HepG2 (cell line): Measurements from ENCODE around the gene AGPAT3. TPM values are rescaled to one million over a fixed set of nuclear protein-coding genes. Genes with fewer than 3 reads are reported as not detected.

Experiments used
- ARNT2 ChIP-seq: sonication (generic); formaldehyde crosslinking; IDR thresholded peaks from 2 replicates; pipeline ENCODE4 v1.8.0; 2022; ENCODE audit warnings: mild to moderate bottlenecking, low read depth, missing genetic modification reagents, moderate library complexity
- CCDC6 ChIP-seq: sonication (generic); formaldehyde crosslinking; IDR thresholded peaks from 2 replicates; pipeline ENCODE4 v1.8.1; 2022; ENCODE audit warnings: mild to moderate bottlenecking, missing genetic modification reagents, moderate library complexity
- ESRRA ChIP-seq: sonication (generic); formaldehyde crosslinking; IDR thresholded peaks from 2 replicates; pipeline ENCODE4 v1.5.1; 2020; ENCODE audit warnings: mild to moderate bottlenecking, low read depth, missing genetic modification reagents
- FIP1L1 ChIP-seq: fragments of 200-400 bp; formaldehyde crosslinking; IDR thresholded peaks from 2 replicates; pipeline ENCODE4 v1.6.1; 2018; ENCODE audit warnings: low read depth, mild to moderate bottlenecking, low read length, moderate library complexity, borderline replicate concordance; ENCODE audit not compliant: insufficient read depth
- HNF4A ChIP-seq: sonication (generic); formaldehyde crosslinking; IDR thresholded peaks from 2 replicates; pipeline ENCODE4 v1.4.0; 2020; ENCODE audit warnings: missing genetic modification reagents
- KLF15 ChIP-seq: sonication (generic); formaldehyde crosslinking; IDR thresholded peaks from 2 replicates; pipeline ENCODE4 v1.8.1; 2023; ENCODE audit warnings: borderline replicate concordance, mild to moderate bottlenecking, inconsistent platforms, missing genetic modification reagents, mixed read lengths
- PHB2 ChIP-seq: fragments of 450-650 bp; IDR thresholded peaks from 2 replicates; pipeline ENCODE4 v1.6.1; 2018; ENCODE audit not compliant: partially characterized antibody
- SOX13 ChIP-seq, 3 experiments: fragments of 450-650 bp in 1 of 3; sonication (generic) in 1 of 3; formaldehyde crosslinking in 1 of 3; IDR thresholded peaks in 2 of 3; conservative IDR thresholded peaks in 1 of 3; 2 replicates each; pipeline versions ENCODE4 v1.5.0 to v1.6.1; 2016 to 2020; ENCODE audit warnings: antibody characterized with exemption in 1 of 3, mild to moderate bottlenecking in 1 of 3, missing compliant biosample characterization in 1 of 3, missing genetic modification reagents in 1 of 3, moderate library complexity in 1 of 3
- TCF7 ChIP-seq: sonication (generic); IDR thresholded peaks from 2 replicates; pipeline ENCODE4 v1.6.1; 2016; ENCODE audit warnings: antibody characterized with exemption, low read depth
- TOE1 ChIP-seq: sonication (generic); formaldehyde crosslinking; IDR thresholded peaks from 2 replicates; pipeline ENCODE4 v1.4.0; 2020; ENCODE audit warnings: mild to moderate bottlenecking, missing genetic modification reagents
- ZNF136 ChIP-seq: sonication (generic); formaldehyde crosslinking; IDR thresholded peaks from 2 replicates; pipeline ENCODE4 v1.8.1; 2022; ENCODE audit warnings: low read depth, mild to moderate bottlenecking, moderate library complexity, missing genetic modification reagents
- ZNF549 ChIP-seq: sonication (generic); formaldehyde crosslinking; IDR thresholded peaks from 2 replicates; pipeline ENCODE4 v1.5.0; 2020; ENCODE audit warnings: missing genetic modification reagents
- ZNF782 ChIP-seq: sonication (generic); formaldehyde crosslinking; IDR thresholded peaks from 2 replicates; pipeline ENCODE4 v1.4.0; 2020; ENCODE audit warnings: missing genetic modification reagents, mild to moderate bottlenecking, borderline replicate concordance
- ZSCAN22 ChIP-seq: sonication (generic); formaldehyde crosslinking; IDR thresholded peaks from 2 replicates; pipeline ENCODE4 v1.4.0; 2020; ENCODE audit warnings: mild to moderate bottlenecking, missing genetic modification reagents
- polyA plus RNA-seq, 8 experiments: library from polyadenylated mRNA; depleted of rRNA in 3 of 8; stranded (reverse) in 7 of 8; unstranded in 1 of 8; fragments of >200 nt; fragmentation: Illumina TruSeq in 4 of 8; extraction: Trizol in 4 of 8; gene quantifications; 2 replicates each; pipeline versions ENCODE4 v1.2.1 to v1.2.3, GENCODE V29; 2011 to 2016; ENCODE audit warnings: low read depth in 4 of 8, missing spikeins in 1 of 8, mixed read lengths in 1 of 8; ENCODE audit not compliant: insufficient read depth in 1 of 8
- total RNA-seq, 5 experiments: library from RNA; depleted of rRNA; stranded (reverse); fragments of >200 nt; fragmentation: Illumina TruSeq; extraction: Trizol; gene quantifications; 2 replicates each; pipeline ENCODE4 v1.2.3, GENCODE V29; 2016; ENCODE audit warnings: low read depth in 1 of 5
- TF ChIP-seq, protein P1 (sequence below): sonication (generic); formaldehyde crosslinking; conservative IDR thresholded peaks from 2 replicates; pipeline ENCODE4 v1.8.0; 2022; ENCODE audit warnings: mild to moderate bottlenecking, moderate library complexity, missing genetic modification reagents
- TF ChIP-seq, protein P2 (sequence below): sonication (generic); formaldehyde crosslinking; IDR thresholded peaks from 2 replicates; pipeline ENCODE4; 2020; ENCODE audit warnings: missing genetic modification reagents, mild to moderate bottlenecking, borderline replicate concordance
- TF ChIP-seq, protein P3 (sequence below): sonication (generic); formaldehyde crosslinking; IDR thresholded peaks from 2 replicates; pipeline ENCODE4 v1.4.0; 2020; ENCODE audit warnings: mild to moderate bottlenecking, missing genetic modification reagents, borderline replicate concordance

AGPAT3 gene
- total and polyA plus RNA-seq, 2 of the 13 experiments (the other 11 are each of a cell fraction or from before 2014, with no cell fraction given) = 32.2 to 54.4 TPM

DNA sequence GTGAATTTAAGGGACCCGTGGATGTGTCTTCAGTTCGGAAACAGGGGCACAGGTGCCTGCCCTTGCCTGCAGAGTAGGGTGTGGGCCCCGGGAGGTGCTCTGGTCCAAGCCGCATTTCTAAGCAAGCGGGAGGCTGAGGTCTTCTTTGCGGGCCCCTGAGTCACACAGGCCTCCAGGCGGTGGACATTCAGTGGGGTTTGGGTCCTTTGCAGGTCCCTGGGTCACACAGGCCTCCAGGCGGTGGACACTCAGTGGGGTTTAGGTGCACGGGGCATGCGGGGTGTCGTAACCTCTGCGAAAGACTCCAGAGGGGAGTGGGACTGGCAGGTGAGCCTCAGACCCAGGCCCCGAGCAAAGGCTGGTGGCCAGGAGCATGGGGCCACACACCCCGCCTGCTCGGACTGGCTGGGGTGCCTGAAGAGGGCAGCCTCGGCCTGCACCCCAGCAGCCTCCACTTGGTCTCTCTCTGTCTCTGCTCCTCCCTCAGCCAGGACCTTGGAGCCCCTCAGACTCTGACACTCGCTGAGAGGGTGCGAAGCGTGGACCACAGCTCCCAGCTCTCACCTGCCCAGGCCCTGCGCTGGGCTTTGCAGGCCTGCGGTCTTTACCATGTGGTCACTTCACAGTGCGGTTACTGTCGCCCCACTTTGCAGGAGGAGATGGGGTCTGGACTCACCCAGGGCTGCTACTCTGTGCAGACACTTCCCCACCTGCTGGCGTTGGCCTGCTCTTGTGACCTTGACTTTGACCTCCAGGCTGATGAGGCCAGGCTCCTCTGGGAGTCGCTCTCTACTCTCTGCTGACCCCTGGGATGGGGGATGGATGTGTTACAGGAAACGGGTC, 6.0 kb upstream of the AGPAT3 start (continued):
- TF ChIP-seq TOE1 (CRISPR knock-in tag) = no peak
- TF ChIP-seq SOX13 (IDR thresholded peaks at IDR 0.05) = no peak
- TF ChIP-seq SOX13 (CRISPR knock-in tag; conservative IDR thresholded peaks at IDR 0.05 in 1 of 2, IDR thresholded peaks at IDR 0.05 in 1 of 2) = 0 out of 4 replicates have a peak, but pooled peaks of 1 of the 2 experiments have one; percentile 19
- TF ChIP-seq, protein P1, sequence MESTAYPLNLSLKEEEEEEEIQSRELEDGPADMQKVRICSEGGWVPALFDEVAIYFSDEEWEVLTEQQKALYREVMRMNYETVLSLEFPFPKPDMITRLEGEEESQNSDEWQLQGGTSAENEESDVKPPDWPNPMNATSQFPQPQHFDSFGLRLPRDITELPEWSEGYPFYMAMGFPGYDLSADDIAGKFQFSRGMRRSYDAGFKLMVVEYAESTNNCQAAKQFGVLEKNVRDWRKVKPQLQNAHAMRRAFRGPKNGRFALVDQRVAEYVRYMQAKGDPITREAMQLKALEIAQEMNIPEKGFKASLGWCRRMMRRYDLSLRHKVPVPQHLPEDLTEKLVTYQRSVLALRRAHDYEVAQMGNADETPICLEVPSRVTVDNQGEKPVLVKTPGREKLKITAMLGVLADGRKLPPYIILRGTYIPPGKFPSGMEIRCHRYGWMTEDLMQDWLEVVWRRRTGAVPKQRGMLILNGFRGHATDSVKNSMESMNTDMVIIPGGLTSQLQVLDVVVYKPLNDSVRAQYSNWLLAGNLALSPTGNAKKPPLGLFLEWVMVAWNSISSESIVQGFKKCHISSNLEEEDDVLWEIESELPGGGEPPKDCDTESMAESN (CRISPR knock-in tag) = 0 out of 2 replicates have a peak, but pooled peaks have one; percentile 26
- no peak for TF ChIP-seq ZNF782 (CRISPR knock-in tag)
- TF ChIP-seq FIP1L1 = no peak
- TF ChIP-seq ZNF549 = no peak
- peak; percentile 97 for TF ChIP-seq ESRRA
- no peak for TF ChIP-seq ZSCAN22
- TF ChIP-seq PHB2 = no peak
- TF ChIP-seq, protein P2, sequence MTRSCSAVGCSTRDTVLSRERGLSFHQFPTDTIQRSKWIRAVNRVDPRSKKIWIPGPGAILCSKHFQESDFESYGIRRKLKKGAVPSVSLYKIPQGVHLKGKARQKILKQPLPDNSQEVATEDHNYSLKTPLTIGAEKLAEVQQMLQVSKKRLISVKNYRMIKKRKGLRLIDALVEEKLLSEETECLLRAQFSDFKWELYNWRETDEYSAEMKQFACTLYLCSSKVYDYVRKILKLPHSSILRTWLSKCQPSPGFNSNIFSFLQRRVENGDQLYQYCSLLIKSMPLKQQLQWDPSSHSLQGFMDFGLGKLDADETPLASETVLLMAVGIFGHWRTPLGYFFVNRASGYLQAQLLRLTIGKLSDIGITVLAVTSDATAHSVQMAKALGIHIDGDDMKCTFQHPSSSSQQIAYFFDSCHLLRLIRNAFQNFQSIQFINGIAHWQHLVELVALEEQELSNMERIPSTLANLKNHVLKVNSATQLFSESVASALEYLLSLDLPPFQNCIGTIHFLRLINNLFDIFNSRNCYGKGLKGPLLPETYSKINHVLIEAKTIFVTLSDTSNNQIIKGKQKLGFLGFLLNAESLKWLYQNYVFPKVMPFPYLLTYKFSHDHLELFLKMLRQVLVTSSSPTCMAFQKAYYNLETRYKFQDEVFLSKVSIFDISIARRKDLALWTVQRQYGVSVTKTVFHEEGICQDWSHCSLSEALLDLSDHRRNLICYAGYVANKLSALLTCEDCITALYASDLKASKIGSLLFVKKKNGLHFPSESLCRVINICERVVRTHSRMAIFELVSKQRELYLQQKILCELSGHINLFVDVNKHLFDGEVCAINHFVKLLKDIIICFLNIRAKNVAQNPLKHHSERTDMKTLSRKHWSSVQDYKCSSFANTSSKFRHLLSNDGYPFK (CRISPR knock-in tag) = no peak
- no peak for TF ChIP-seq ZNF136 (CRISPR knock-in tag)
- no peak for TF ChIP-seq ARNT2 (CRISPR knock-in tag)
- no peak for TF ChIP-seq TCF7
- no peak for TF ChIP-seq KLF15 (CRISPR knock-in tag)
- no peak for TF ChIP-seq CCDC6 (CRISPR knock-in tag)
- TF ChIP-seq HNF4A (CRISPR knock-in tag) = peak; percentile 39; the same call in 1 of the 2 replicates
- TF ChIP-seq, protein P3, sequence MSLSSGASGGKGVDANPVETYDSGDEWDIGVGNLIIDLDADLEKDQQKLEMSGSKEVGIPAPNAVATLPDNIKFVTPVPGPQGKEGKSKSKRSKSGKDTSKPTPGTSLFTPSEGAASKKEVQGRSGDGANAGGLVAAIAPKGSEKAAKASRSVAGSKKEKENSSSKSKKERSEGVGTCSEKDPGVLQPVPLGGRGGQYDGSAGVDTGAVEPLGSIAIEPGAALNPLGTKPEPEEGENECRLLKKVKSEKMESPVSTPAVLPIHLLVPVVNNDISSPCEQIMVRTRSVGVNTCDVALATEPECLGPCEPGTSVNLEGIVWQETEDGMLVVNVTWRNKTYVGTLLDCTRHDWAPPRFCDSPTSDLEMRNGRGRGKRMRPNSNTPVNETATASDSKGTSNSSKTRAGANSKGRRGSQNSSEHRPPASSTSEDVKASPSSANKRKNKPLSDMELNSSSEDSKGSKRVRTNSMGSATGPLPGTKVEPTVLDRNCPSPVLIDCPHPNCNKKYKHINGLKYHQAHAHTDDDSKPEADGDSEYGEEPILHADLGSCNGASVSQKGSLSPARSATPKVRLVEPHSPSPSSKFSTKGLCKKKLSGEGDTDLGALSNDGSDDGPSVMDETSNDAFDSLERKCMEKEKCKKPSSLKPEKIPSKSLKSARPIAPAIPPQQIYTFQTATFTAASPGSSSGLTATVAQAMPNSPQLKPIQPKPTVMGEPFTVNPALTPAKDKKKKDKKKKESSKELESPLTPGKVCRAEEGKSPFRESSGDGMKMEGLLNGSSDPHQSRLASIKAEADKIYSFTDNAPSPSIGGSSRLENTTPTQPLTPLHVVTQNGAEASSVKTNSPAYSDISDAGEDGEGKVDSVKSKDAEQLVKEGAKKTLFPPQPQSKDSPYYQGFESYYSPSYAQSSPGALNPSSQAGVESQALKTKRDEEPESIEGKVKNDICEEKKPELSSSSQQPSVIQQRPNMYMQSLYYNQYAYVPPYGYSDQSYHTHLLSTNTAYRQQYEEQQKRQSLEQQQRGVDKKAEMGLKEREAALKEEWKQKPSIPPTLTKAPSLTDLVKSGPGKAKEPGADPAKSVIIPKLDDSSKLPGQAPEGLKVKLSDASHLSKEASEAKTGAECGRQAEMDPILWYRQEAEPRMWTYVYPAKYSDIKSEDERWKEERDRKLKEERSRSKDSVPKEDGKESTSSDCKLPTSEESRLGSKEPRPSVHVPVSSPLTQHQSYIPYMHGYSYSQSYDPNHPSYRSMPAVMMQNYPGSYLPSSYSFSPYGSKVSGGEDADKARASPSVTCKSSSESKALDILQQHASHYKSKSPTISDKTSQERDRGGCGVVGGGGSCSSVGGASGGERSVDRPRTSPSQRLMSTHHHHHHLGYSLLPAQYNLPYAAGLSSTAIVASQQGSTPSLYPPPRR (CRISPR knock-in tag) = no peak
